ENCODE data around the gene SORCS2. TPM values are rescaled to one million over a fixed set of nuclear protein-coding genes. Genes with fewer than 3 reads are reported as not detected.

SORCS2 gene
- total and polyA plus RNA-seq, 2 of the 4 experiments (the other 2 are of a cell fraction) = 0.36 to 0.62 TPM

- DNase-seq = no peak
- H4K8ac ChIP-seq (ENCODE audit: low read depth in 2 of 2, low read length in 2 of 2) = no peak overlapping the region
- ChIA-PET POLR2A (ENCODE audit: unreplicated experiment) (no interaction called here), CTCF (no interaction called here)
- dilution Hi-C loops (cut with HindIII; ENCODE audit: low sequenced_read_pairs, unreplicated experiment) (no loop called here), intact Hi-C loops (cut with micrococcal nuclease) (no loop called here), in situ Hi-C loops (cut with MboI; ENCODE audit: low sequenced_read_pairs) (no loop called here)
- no peak overlapping the region for H2BK20ac ChIP-seq (ENCODE audit: low read depth, low read length)
- H3K9ac ChIP-seq (ENCODE audit: low read depth, low read length) = no peak overlapping the region
- no peaks in the 10 kb centered on the region for H3K36me3 ChIP-seq (ENCODE audit: control insufficient read depth, insufficient read depth, low read length)
- no peak overlapping the region for H3K23ac ChIP-seq (ENCODE audit: low read depth, low read length)
- ATAC-seq (ENCODE audit: low read depth) = no peak
- no peak overlapping the region for H2AK9ac ChIP-seq (replicated peaks; ENCODE audit: low read depth, low read length, poor library complexity)
- H3K27ac ChIP-seq (ENCODE audit: insufficient read depth, low read length) = no peak overlapping the region
- no peak overlapping the region for H4K91ac ChIP-seq (ENCODE audit: insufficient read depth, low read depth, low read length)
- H3K9me3 ChIP-seq (ENCODE audit: control insufficient read depth, insufficient read depth, low read length) = no peaks in the 10 kb centered on the region
- no peak overlapping the region for H3K4me2 ChIP-seq (ENCODE audit: low read depth, low read length)
- no peaks in the 10 kb centered on the region for H4K20me1 ChIP-seq (ENCODE audit: insufficient read depth, low read length)
- no peaks in the 10 kb centered on the region for H3K9me1 ChIP-seq (ENCODE audit: insufficient read depth, low read length)
- TF ChIP-seq CTCF (conservative IDR thresholded peaks at IDR 0.05; ENCODE audit: low read depth, low read length) (no peak), MAZ (IDR thresholded peaks at IDR 0.05; ENCODE audit: borderline replicate concordance, low read depth, low read length) (no peak), CEBPB (IDR thresholded peaks at IDR 0.05; ENCODE audit: low read depth, low read length) (no peak), RAD21 (IDR thresholded peaks at IDR 0.05; ENCODE audit: low read length) (no peak), MXI1 (IDR thresholded peaks at IDR 0.05; ENCODE audit: borderline replicate concordance, low read depth, low read length) (no peak), RFX5 (IDR thresholded peaks at IDR 0.05; ENCODE audit: low read depth, low read length) (no peak), POLR2A (IDR thresholded peaks at IDR 0.05; ENCODE audit: low read depth, low read length) (no peak), CHD1 (IDR thresholded peaks at IDR 0.05; ENCODE audit: low read depth, low read length) (no peak), MAFK (IDR thresholded peaks at IDR 0.05; ENCODE audit: low read depth, low read length) (no peak), RCOR1 (IDR thresholded peaks at IDR 0.05; ENCODE audit: insufficient replicate concordance, low read length) (no peak), NFE2L2 (IDR thresholded peaks at IDR 0.05; ENCODE audit: low read depth, low read length) (no peak), BHLHE40 (IDR thresholded peaks at IDR 0.05; ENCODE audit: low read depth, low read length) (no peak), SMC3 (IDR thresholded peaks at IDR 0.05; ENCODE audit: low read depth, low read length) (no peak)
- TF ChIP-seq, protein P1, sequence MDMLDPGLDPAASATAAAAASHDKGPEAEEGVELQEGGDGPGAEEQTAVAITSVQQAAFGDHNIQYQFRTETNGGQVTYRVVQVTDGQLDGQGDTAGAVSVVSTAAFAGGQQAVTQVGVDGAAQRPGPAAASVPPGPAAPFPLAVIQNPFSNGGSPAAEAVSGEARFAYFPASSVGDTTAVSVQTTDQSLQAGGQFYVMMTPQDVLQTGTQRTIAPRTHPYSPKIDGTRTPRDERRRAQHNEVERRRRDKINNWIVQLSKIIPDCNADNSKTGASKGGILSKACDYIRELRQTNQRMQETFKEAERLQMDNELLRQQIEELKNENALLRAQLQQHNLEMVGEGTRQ (IDR thresholded peaks at IDR 0.05; ENCODE audit: low read depth, low read length) = no peak
- TF ChIP-seq, protein P2, sequence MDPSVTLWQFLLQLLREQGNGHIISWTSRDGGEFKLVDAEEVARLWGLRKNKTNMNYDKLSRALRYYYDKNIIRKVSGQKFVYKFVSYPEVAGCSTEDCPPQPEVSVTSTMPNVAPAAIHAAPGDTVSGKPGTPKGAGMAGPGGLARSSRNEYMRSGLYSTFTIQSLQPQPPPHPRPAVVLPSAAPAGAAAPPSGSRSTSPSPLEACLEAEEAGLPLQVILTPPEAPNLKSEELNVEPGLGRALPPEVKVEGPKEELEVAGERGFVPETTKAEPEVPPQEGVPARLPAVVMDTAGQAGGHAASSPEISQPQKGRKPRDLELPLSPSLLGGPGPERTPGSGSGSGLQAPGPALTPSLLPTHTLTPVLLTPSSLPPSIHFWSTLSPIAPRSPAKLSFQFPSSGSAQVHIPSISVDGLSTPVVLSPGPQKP (IDR thresholded peaks at IDR 0.05; ENCODE audit: borderline replicate concordance, low read depth, low read length) = no peak
- peaks cover 7% of the 10 kb centered on the region for H3K27me3 ChIP-seq (ENCODE audit: control insufficient read depth, insufficient read depth, low read length)
- H2AK5ac ChIP-seq (ENCODE audit: low read depth, low read length) = no peak overlapping the region
- no peak overlapping the region for H2AFZ ChIP-seq (replicated peaks; ENCODE audit: low read length, poor library complexity)
- no peak overlapping the region for H3K56ac ChIP-seq (ENCODE audit: extremely low read depth, insufficient read depth, low read length)
- H3K4ac ChIP-seq (ENCODE audit: low read depth, low read length) = no peak overlapping the region
- H3K4me3 ChIP-seq (ENCODE audit: insufficient read depth, low read depth, low read length) = no peak overlapping the region
- H3K18ac ChIP-seq (ENCODE audit: low read depth, low read length) = no peak overlapping the region
- 81% methylated on average over 4 of the region's 8 CpGs; no CpG with 5 or more reads in 1 of the 2 experiments for WGBS, 2 experiments (ENCODE audit: extremely low coverage in 2 of 2, insufficient read length in 1 of 2)
- H2BK15ac ChIP-seq (ENCODE audit: low read depth, low read length) = no peak overlapping the region
- no peak overlapping the region for H2BK120ac ChIP-seq (ENCODE audit: low read depth, low read length)
- H3K79me1 ChIP-seq (ENCODE audit: low read depth in 1 of 2, low read length in 2 of 2) = no peaks in the 10 kb centered on the region
- no TSS peak for BruUV-seq (replicated peaks)
- H3K4me1 ChIP-seq (ENCODE audit: control insufficient read depth, insufficient read depth, low read length) = no peaks in the 10 kb centered on the region
- no peak overlapping the region for H2BK5ac ChIP-seq (ENCODE audit: low read depth, low read length, poor library complexity, severe bottlenecking)
- no peak overlapping the region for H4K5ac ChIP-seq (ENCODE audit: low read depth, low read length)
- no peak overlapping the region for H3K14ac ChIP-seq (replicated peaks; ENCODE audit: low read depth, low read length)
These were observed 349.1 kb downstream of the SORCS2 start for GRCh38 chr4:7541414-7541810.
